SK-N-SH treated with all-trans-retinoic acid at 6 μM for 48 hours (cell line): Measurements from ENCODE around the gene ACTL9.

Experiments
- ATAC-seq: fragments of 200-7000 bp; cut with Tn5 transposase; 3 replicates; pipeline ENCODE4 v1.9.1; 2020; ENCODE audit warnings: mild to moderate bottlenecking, moderate library complexity
- ARNTL ChIP-seq: fragments of 450-650 bp; formaldehyde crosslinking; IDR thresholded peaks from 2 replicates; pipeline ENCODE4 v1.5.0; 2020; ENCODE audit warnings: low read depth, mild to moderate bottlenecking, moderate library complexity, borderline replicate concordance
- BACH2 ChIP-seq: fragments of 250-450 bp; sonication (Bioruptor Pico); IDR thresholded peaks from 2 replicates; pipeline ENCODE4 v1.9.0; 2021; ENCODE audit warnings: mild to moderate bottlenecking, borderline replicate concordance
- CSDC2 ChIP-seq: fragments of 250-450 bp; sonication (Bioruptor Pico); IDR thresholded peaks from 2 replicates; pipeline ENCODE4 v1.5.0; 2020; ENCODE audit warnings: mild to moderate bottlenecking, moderate library complexity
- ESRRG ChIP-seq: fragments of 250-450 bp; sonication (Bioruptor Pico); IDR thresholded peaks from 2 replicates; pipeline ENCODE4 v1.6.1; 2021; ENCODE audit warnings: mild to moderate bottlenecking
- GLIS3 ChIP-seq: fragments of 250-450 bp; sonication (Bioruptor Pico); IDR thresholded peaks from 2 replicates; pipeline ENCODE4 v1.5.0; 2020; ENCODE audit warnings: mild to moderate bottlenecking, moderate library complexity
- ISL1 ChIP-seq: fragments of 250-450 bp; sonication (Bioruptor Pico); IDR thresholded peaks from 2 replicates; pipeline ENCODE4 v2.1.2; 2022; ENCODE audit warnings: mild to moderate bottlenecking, moderate library complexity
- OSR1 ChIP-seq: fragments of 250-450 bp; sonication (Bioruptor Pico); IDR thresholded peaks from 2 replicates; pipeline ENCODE4 v1.8.0; 2022; ENCODE audit warnings: moderate library complexity, mild to moderate bottlenecking, inconsistent platforms
- PPARA ChIP-seq: fragments of 250-450 bp; sonication (Bioruptor Pico); IDR thresholded peaks from 2 replicates; pipeline ENCODE4 v1.5.0; 2020; ENCODE audit warnings: mild to moderate bottlenecking, borderline replicate concordance
- RARB ChIP-seq: fragments of 250-450 bp; sonication (Bioruptor Pico); IDR thresholded peaks from 2 replicates; pipeline ENCODE4 v1.8.0; 2021; ENCODE audit warnings: mild to moderate bottlenecking, moderate library complexity
- SNAI2 ChIP-seq: fragments of 250-450 bp; sonication (Bioruptor Pico); IDR thresholded peaks from 2 replicates; pipeline ENCODE4 v1.5.0; 2020; ENCODE audit warnings: mild to moderate bottlenecking, moderate library complexity
- TCF4 ChIP-seq: fragments of 250-450 bp; sonication (Bioruptor Pico); IDR thresholded peaks from 2 replicates; pipeline ENCODE4 v1.8.0; 2021; ENCODE audit warnings: mild to moderate bottlenecking, moderate library complexity, borderline replicate concordance
- TOX ChIP-seq: fragments of 250-450 bp; sonication (Bioruptor Pico); IDR thresholded peaks from 2 replicates; pipeline ENCODE4 v1.8.0; 2021; ENCODE audit warnings: mild to moderate bottlenecking, moderate library complexity, borderline replicate concordance
- ZC3H10 ChIP-seq: fragments of 250-450 bp; sonication (Bioruptor Pico); IDR thresholded peaks from 2 replicates; pipeline ENCODE4 v1.5.1; 2021; ENCODE audit warnings: mild to moderate bottlenecking, moderate library complexity
- ZFP3 ChIP-seq: fragments of 250-450 bp; sonication (Bioruptor Pico); IDR thresholded peaks from 2 replicates; pipeline ENCODE4 v1.5.0; 2020; ENCODE audit warnings: mild to moderate bottlenecking, moderate library complexity
- ZNF565 ChIP-seq: fragments of 450-650 bp; formaldehyde crosslinking; conservative IDR thresholded peaks from 2 replicates; pipeline ENCODE4 v1.5.0; 2020; ENCODE audit warnings: low read depth, mild to moderate bottlenecking, moderate library complexity
- ZNF70 ChIP-seq: fragments of 450-650 bp; formaldehyde crosslinking; IDR thresholded peaks from 2 replicates; pipeline ENCODE4 v1.5.0; 2020; ENCODE audit warnings: mild to moderate bottlenecking, moderate library complexity
- ZNF8 ChIP-seq: fragments of 450-650 bp; formaldehyde crosslinking; IDR thresholded peaks from 2 replicates; pipeline ENCODE4 v1.5.0; 2020; ENCODE audit warnings: mild to moderate bottlenecking, moderate library complexity
- TF ChIP-seq, protein P1 (sequence below): fragments of 250-450 bp; sonication (Bioruptor Pico); IDR thresholded peaks from 2 replicates; pipeline ENCODE4 v1.5.1; 2020; ENCODE audit warnings: low read depth, mild to moderate bottlenecking, moderate library complexity
- TF ChIP-seq, protein P2 (sequence below): fragments of 250-450 bp; sonication (Bioruptor Pico); IDR thresholded peaks from 2 replicates; pipeline ENCODE4 v1.8.0; 2021; ENCODE audit warnings: low read depth, mild to moderate bottlenecking, moderate library complexity, borderline replicate concordance
- TF ChIP-seq, protein P3 (sequence below): fragments of 250-450 bp; sonication (Bioruptor Pico); IDR thresholded peaks from 2 replicates; pipeline ENCODE4 v1.5.0; 2020; ENCODE audit warnings: mild to moderate bottlenecking, moderate library complexity
- TF ChIP-seq, protein P4 (sequence below): fragments of 250-450 bp; sonication (Bioruptor Pico); IDR thresholded peaks from 2 replicates; pipeline ENCODE4 v1.8.0; 2020; ENCODE audit warnings: mild to moderate bottlenecking, moderate library complexity, borderline replicate concordance

Gene ACTL9

DNA sequence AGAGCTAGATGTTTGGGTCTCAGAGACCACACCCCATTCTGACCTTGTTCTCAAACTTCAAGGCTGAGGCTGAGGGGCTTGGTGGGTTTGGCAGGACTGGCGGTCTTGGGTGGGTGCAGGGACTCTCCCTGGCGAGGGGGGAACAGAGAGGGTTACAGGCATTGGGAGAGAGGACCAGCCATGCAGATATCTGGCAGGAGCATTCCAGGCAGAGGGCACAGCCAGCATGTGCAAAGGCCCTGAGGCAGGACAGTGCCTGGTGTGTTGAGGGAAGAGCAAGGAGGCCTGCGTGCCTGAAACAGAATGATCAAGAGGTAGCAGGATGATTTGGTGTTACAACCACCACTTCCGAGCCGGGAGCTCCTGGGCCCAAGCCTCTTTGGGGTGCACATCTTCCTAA, 40.7 kb downstream of the ACTL9 start:
- no peak for ATAC-seq
- TF ChIP-seq, protein P1, sequence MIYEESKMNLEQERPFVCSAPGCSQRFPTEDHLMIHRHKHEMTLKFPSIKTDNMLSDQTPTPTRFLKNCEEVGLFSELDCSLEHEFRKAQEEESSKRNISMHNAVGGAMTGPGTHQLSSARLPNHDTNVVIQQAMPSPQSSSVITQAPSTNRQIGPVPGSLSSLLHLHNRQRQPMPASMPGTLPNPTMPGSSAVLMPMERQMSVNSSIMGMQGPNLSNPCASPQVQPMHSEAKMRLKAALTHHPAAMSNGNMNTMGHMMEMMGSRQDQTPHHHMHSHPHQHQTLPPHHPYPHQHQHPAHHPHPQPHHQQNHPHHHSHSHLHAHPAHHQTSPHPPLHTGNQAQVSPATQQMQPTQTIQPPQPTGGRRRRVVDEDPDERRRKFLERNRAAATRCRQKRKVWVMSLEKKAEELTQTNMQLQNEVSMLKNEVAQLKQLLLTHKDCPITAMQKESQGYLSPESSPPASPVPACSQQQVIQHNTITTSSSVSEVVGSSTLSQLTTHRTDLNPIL (CRISPR knock-in tag) = no peak
- TF ChIP-seq ZC3H10 (CRISPR knock-in tag) = no peak
- TF ChIP-seq BACH2 (CRISPR knock-in tag) = no peak
- TF ChIP-seq ZNF8 (CRISPR knock-in tag) = no peak
- no peak for TF ChIP-seq OSR1 (CRISPR knock-in tag)
- TF ChIP-seq, protein P2, sequence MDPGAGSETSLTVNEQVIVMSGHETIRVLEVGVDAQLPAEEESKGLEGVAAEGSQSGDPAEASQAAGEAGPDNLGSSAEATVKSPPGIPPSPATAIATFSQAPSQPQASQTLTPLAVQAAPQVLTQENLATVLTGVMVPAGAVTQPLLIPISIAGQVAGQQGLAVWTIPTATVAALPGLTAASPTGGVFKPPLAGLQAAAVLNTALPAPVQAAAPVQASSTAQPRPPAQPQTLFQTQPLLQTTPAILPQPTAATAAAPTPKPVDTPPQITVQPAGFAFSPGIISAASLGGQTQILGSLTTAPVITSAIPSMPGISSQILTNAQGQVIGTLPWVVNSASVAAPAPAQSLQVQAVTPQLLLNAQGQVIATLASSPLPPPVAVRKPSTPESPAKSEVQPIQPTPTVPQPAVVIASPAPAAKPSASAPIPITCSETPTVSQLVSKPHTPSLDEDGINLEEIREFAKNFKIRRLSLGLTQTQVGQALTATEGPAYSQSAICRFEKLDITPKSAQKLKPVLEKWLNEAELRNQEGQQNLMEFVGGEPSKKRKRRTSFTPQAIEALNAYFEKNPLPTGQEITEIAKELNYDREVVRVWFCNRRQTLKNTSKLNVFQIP (CRISPR knock-in tag) = no peak
- TF ChIP-seq, all 23 proteins: peak for 0

DNA sequence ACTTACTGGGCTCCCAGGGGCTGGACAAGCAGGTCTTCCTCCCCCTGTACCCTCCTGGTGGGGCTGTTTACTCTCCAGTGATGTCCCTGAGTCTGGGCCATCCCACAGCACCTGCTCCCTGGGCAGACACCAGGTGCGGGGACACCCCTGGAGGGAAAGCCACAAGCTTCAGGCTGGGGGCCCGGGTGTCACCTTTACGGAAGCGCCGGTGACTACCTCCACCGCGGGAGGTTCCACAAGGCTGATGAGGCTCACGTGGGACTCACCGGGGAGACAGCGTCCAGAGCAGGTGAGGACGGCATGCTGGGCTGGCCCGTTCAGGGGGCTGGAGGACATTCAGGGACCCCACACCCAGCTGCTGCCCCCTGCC, 43.3 kb downstream of the ACTL9 start:
- ATAC-seq = no peak; the same call in 2 of the 3 replicates
- TF ChIP-seq, protein P3, sequence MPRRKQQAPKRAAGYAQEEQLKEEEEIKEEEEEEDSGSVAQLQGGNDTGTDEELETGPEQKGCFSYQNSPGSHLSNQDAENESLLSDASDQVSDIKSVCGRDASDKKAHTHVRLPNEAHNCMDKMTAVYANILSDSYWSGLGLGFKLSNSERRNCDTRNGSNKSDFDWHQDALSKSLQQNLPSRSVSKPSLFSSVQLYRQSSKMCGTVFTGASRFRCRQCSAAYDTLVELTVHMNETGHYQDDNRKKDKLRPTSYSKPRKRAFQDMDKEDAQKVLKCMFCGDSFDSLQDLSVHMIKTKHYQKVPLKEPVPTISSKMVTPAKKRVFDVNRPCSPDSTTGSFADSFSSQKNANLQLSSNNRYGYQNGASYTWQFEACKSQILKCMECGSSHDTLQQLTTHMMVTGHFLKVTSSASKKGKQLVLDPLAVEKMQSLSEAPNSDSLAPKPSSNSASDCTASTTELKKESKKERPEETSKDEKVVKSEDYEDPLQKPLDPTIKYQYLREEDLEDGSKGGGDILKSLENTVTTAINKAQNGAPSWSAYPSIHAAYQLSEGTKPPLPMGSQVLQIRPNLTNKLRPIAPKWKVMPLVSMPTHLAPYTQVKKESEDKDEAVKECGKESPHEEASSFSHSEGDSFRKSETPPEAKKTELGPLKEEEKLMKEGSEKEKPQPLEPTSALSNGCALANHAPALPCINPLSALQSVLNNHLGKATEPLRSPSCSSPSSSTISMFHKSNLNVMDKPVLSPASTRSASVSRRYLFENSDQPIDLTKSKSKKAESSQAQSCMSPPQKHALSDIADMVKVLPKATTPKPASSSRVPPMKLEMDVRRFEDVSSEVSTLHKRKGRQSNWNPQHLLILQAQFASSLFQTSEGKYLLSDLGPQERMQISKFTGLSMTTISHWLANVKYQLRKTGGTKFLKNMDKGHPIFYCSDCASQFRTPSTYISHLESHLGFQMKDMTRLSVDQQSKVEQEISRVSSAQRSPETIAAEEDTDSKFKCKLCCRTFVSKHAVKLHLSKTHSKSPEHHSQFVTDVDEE (CRISPR knock-in tag) = no peak
- TF ChIP-seq, protein P1 (CRISPR knock-in tag) = no peak
- TF ChIP-seq ESRRG = no peak
- TF ChIP-seq ISL1 (CRISPR knock-in tag) = no peak
- TF ChIP-seq SNAI2 = no peak
- TF ChIP-seq ZFP3 = no peak
- no peak for TF ChIP-seq ZC3H10 (CRISPR knock-in tag)
- TF ChIP-seq OSR1 (CRISPR knock-in tag) = no peak
- TF ChIP-seq CSDC2 (CRISPR knock-in tag) = no peak
- no peak for TF ChIP-seq TCF4

DNA sequence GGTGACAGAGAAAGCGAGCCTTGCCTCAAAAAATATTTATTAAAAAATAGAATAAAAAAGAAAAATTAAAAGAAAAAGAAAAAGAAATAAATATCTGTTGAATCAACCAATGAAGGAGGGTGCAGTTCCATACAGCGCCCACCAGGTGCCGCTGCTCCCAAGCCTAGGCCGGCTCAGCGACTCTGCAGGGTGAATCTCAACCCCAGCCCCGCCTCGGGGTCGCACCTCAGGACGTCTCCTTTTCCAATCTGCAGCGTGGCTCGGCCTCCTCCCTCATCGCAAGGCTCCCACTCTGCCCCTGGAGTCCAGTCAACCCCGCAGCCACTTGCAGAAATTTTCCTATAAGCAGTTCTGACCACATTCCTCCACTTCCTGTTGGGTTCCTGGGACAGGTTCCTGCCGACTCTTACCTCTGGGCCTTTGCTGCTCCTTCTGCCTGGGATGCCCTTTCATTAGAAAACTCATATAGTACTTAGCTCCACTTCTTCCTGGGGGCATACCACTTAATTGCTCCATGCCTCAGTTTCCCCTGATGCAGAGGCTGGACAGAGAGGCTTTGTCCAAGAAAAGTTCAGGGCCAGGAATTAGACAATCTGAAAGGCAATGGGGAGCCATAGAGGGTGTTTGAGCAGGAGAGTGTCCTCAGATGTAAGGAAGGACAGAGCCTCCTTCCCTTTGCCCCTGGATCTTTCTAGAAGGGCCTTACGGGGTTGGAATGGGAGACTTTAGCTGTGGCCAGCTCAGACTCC, 43.8 kb downstream of the ACTL9 start:
- ATAC-seq = peak; percentile 79
- TF ChIP-seq ARNTL = no peak
- no peak for TF ChIP-seq RARB (CRISPR knock-in tag)
- TF ChIP-seq, protein P1 (CRISPR knock-in tag) = no peak
- no peak for TF ChIP-seq ZNF70 (CRISPR knock-in tag)
- no peak for TF ChIP-seq TCF4
- no peak for TF ChIP-seq ESRRG
- no peak for TF ChIP-seq TOX
- no peak for TF ChIP-seq GLIS3 (CRISPR knock-in tag)
- TF ChIP-seq ZNF565 (CRISPR knock-in tag) = no peak
- TF ChIP-seq ZC3H10 (CRISPR knock-in tag) = no peak
- no peak for TF ChIP-seq ZFP3
- TF ChIP-seq, protein P3 (CRISPR knock-in tag) = no peak
- TF ChIP-seq PPARA (CRISPR knock-in tag) = no peak
- TF ChIP-seq, protein P4, sequence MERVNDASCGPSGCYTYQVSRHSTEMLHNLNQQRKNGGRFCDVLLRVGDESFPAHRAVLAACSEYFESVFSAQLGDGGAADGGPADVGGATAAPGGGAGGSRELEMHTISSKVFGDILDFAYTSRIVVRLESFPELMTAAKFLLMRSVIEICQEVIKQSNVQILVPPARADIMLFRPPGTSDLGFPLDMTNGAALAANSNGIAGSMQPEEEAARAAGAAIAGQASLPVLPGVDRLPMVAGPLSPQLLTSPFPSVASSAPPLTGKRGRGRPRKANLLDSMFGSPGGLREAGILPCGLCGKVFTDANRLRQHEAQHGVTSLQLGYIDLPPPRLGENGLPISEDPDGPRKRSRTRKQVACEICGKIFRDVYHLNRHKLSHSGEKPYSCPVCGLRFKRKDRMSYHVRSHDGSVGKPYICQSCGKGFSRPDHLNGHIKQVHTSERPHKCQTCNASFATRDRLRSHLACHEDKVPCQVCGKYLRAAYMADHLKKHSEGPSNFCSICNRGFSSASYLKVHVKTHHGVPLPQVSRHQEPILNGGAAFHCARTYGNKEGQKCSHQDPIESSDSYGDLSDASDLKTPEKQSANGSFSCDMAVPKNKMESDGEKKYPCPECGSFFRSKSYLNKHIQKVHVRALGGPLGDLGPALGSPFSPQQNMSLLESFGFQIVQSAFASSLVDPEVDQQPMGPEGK (CRISPR knock-in tag) = no peak
- TF ChIP-seq, protein P2 (CRISPR knock-in tag) = no peak
- no peak for TF ChIP-seq ISL1 (CRISPR knock-in tag)
- TF ChIP-seq BACH2 (CRISPR knock-in tag) = no peak
- TF ChIP-seq CSDC2 (CRISPR knock-in tag) = no peak
